Thyroid gland (tissue), 4 donors: ENCODE measurements around the gene ATRIP.

Source experiments
- POLR2A ChIP-seq, 2 donors: fragments of 450-650 bp; IDR thresholded peaks; one replicate each; pipeline ENCODE4 v1.6.1; 2017; ENCODE audit warnings: antibody characterized with exemption in 2 of 2, mild to moderate bottlenecking in 2 of 2, moderate library complexity in 1 of 2
- TF ChIP-seq, protein P1 (sequence below), 6 experiments: fragments of 200-600 bp in 3 of 6; fragments of 450-650 bp in 3 of 6; sonication (generic) in 3 of 6; IDR thresholded peaks; one replicate each; pipeline ENCODE4 v1.5.1; 2016 to 2019; ENCODE audit warnings: antibody characterized with exemption in 6 of 6, mild to moderate bottlenecking in 2 of 6, inconsistent platforms in 1 of 6, moderate library complexity in 1 of 6

DNA sequence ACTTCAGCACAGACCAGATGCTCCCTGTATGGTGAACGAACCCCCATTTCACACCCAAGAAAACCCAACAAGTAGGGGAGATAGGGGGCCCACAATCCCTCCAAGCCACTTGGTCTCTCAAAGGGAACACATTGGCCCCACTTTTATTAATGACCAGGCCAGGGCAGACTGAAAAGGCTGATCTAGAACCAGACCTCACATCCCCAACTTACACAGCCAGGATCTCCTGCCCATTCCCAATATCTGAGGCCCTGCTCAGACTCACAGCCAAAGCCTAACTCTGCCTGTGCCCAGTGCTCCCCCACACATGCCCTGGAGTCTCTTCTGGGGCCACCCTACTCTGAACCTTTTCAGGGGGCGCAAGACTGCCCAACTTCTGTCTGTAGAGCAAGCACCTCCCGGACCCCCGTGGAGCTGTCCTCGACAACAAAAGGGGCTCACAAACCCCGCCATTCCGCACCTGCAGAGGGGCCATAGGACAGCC is 18.4 kb upstream of the ATRIP start:
- TF ChIP-seq, protein P1, sequence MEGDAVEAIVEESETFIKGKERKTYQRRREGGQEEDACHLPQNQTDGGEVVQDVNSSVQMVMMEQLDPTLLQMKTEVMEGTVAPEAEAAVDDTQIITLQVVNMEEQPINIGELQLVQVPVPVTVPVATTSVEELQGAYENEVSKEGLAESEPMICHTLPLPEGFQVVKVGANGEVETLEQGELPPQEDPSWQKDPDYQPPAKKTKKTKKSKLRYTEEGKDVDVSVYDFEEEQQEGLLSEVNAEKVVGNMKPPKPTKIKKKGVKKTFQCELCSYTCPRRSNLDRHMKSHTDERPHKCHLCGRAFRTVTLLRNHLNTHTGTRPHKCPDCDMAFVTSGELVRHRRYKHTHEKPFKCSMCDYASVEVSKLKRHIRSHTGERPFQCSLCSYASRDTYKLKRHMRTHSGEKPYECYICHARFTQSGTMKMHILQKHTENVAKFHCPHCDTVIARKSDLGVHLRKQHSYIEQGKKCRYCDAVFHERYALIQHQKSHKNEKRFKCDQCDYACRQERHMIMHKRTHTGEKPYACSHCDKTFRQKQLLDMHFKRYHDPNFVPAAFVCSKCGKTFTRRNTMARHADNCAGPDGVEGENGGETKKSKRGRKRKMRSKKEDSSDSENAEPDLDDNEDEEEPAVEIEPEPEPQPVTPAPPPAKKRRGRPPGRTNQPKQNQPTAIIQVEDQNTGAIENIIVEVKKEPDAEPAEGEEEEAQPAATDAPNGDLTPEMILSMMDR (IDR thresholded peaks at IDR 0.05), result no peak
- no peak for TF ChIP-seq POLR2A (IDR thresholded peaks at IDR 0.05)
